Skin of body (tissue), 2 donors: ENCODE measurements around the gene TAX1BP3. TPM values are rescaled to one million over a fixed set of nuclear protein-coding genes. Genes with fewer than 3 reads are reported as not detected.
"Not testable (repeated sequence)": the region's sequence is repeated elsewhere in the genome, so short reads cannot be mapped to it uniquely, and the experiment has no call there.

Experiments
- DNase-seq: peaks from one replicate; lab custom pipeline; 2025; lab: John Stamatoyannopoulos, UW
- total RNA-seq: library from RNA; depleted of rRNA; stranded (reverse); fragments of >200 nt; gene quantifications from one replicate; pipeline ENCODE4 v1.2.3, GENCODE V29; 2014

Gene TAX1BP3, protein sequence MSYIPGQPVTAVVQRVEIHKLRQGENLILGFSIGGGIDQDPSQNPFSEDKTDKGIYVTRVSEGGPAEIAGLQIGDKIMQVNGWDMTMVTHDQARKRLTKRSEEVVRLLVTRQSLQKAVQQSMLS
- total RNA-seq = 42.7 TPM

DNA sequence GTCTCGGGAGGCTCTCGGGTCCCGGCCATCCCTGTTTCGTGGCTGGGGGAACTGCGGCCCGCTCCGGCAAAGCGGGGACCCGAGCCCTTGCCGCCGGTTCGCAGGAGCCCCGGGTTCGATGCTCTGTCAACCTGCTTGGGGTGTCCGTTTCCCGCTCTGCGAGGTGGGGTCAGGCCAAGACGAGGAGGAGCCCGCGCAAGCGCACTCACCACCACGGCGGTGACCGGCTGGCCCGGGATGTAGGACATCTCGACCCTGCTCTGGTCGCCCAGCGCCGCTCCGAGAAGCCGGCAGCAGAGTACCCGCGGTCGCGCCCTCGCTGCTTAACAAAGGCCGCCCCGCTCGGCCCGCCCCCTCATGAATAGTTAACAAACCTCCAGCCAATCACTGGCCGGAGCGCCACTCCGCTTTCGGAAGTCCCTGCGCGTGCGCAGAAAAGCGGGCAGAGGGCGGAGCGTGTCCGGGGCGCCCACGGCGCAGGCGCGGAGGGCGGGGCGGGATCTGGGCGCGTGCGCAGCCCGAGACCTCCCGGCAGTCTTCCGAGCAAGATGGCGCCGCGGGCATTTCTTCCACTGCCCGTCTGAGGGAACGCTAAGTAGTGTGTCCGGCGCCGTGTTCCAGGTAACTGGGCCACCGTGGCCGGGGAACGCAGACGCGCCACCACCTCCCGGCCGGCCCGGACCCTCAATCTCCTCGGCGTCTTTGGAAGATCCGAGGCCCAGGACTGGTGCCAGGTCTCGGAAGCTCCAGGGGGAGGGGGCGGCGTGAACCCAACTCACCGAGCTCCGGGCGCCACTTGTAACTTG lies at the start of gene TAX1BP3, which contains the start of gene EMC6:
Gene TAX1BP3 (minus strand): TSS at position 300 of the 806 bp plus-strand sequence. CDS start 52 bp downstream, at position 248.
Gene EMC6 (plus strand): TSS at position 534 of the 806 bp plus-strand sequence. CDS start 335 bp downstream, outside the sequence.
- peak; percentile 98 for DNase-seq

DNA sequence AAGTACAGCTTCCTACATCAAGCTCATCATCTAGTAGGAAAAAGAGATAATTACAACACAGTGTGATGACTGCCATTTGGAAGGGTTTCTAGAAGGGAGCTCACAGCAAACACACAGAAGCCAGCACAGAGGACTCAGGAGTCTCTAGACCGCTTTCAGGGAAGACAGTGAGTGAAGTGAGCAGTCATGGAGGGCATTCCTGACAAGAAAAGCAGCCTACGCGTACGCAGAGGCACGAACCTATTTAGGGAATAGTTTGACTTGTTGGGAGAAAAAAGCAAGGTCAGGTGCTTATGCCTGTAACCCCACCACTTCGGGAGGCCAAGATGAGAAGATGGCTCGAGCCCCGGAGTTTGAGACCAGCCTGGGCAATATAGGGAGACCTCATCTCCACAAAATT lies 46.9 kb upstream of the TAX1BP3 start:
- no peak for DNase-seq

DNA sequence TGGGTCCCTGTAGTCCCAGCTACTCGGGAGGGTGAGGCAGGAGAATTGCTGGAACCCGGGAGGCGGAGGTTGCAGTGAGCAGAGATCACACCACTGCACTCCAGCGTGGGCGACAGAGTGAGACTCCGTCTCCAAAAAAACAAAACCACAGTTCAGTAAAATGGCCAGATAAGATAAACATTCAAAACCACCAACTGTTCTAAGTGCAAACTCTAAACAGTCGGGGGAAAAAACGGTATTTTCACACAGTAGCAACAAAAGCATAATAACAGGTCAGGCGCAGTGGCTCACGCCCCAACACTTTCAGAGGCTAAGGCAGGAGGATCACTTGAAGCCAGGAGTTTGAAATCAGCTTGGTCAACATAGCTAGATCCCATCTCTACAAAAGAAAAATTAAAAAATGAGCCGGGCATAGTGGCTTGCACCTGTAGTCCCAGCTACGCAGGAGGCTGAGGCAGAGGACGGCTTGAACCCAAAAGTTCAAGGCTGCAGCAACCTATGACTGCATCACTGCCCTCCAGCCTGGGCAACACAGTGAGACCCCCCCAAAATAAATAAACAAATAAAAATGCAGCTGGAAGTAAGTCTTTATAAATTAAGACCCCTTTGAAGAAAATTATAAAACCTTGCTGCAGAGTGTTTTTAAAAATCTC lies 44.6 kb upstream of the TAX1BP3 start:
- no peak for DNase-seq

DNA sequence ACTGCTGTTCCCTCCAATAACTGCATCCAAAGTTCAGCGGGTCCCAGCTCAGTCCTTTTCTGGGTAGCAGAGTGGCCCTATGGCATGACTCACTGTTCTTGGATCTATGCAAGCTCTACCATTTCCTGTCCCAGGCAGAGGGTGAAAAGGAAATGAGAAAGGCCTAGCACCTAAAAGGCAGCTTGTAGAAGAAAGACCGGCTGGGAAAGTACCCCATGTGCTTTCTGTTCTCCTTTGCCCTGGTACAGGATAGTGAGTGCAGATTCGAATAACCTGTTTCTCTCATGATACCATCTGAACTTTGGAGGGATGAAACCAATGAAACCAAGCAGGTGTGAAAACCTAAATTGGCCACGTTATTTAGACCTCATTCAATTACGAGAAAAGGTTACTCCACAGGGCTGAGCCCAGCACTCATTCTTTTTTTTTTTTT lies 42.6 kb upstream of the TAX1BP3 start:
- DNase-seq = no peak

DNA sequence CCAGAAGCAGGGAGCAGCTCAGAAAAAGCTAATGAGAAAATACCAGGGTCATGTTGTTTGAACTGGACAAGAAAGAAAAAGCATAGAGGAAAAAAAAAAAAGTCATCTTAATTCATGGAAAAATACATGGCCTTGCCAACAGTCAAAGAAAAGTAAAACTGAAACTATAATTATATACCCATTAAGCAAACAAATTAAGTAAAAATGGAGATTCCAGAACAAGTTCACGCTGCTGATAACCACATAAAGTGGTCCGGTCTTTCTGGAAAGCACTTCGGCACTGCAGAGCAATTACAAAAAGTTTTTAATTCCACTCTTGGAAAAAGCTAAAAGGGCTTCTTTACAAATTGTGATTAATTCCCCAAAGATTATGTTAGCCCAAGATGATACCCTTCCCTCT lies 40.0 kb upstream of the TAX1BP3 start:
- no peak for DNase-seq

DNA sequence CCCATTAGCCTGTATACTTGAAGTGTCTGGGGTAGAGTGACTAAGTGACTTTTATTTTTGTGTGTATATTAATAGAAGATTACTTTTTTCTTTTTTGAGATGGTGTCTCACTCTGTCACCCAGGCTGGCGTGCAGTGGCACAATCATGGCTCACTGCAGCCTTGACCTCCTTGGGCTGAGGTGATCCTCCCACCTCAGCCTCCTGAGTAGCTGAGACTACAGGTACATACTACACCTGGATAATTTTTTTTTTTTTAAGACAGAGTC lies 37.3 kb upstream of the TAX1BP3 start:
- not testable (repeated sequence) for DNase-seq

DNA sequence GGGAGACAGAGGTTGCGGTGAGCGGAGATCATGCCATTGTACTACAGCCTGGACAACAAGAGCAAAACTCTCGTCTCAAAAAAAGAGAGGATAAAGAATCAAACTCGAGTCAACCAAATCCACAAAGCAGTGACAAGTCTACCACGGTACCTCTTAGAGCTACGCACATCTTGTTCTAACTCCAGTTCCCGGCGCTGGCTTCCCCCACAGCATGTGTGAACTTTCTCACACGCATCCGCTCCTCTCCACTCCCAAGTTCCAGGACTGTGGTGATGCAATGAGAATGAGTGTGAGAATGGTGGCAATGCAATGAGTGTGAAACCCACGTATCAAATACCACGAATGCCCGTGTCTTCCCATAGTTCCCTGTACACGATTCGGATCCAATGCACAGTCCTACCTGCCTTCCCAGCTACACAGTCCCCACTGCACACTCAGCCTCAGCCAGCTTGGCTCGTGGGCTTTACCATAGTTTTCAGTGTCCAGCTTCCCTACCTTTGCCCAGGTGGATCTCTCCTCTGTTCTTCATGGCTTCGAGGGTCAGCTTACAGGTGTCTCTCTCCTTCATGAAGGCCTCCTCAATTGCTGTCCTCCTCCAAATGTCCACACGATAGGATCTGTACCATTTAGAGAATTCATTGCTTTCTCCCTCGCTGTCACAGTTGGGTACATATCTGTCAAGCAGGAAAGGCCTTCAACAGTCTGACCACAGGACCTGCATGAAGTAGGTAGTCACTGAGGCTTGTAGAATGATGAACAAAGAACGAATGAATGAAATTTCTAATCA lies 36.7 kb upstream of the TAX1BP3 start:
- DNase-seq = no peak

DNA sequence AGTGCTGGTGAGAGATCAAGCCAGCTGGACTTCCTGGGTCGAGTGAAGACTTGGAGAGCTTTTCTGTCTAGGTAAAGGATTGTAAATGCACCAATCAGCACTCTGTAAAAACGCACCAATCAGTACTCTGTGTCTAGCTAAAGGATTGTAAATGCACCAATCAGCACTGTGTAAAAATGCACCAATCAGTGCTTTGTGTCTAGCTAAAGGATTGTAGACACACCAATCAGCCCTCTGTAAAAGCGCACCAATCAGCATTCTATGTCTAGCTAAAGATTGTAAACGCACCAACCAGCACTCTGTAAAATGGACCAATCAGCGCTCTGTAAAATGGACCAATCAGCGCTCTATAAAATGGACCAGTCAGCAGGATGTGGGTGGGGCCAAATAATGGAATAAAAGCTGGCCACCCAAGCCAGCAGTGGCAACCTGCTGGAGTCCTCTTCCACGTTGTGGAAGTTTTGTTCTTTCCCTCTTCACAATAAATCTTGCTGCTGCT lies 33.7 kb upstream of the TAX1BP3 start:
- not testable (repeated sequence) for DNase-seq

DNA sequence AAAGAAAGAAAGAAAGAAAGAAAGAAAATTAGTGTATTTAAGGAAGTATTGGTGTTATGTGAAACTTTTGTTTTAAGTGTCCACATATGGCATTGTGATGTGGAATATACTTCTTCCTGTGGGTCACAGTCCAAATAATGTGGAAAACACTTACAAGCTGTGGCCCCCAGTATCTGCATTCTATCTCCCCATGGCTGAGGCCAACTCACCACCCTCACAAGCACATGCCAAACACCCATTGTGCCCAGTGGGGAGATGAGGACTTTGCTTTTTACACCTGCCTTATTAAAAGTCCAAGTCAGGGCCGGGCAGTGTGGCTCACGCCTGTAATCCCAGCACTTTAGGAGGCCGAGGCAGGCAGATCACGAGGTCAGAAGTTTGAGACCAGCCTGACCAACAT lies 31.6 kb upstream of the TAX1BP3 start:
- DNase-seq = no peak

DNA sequence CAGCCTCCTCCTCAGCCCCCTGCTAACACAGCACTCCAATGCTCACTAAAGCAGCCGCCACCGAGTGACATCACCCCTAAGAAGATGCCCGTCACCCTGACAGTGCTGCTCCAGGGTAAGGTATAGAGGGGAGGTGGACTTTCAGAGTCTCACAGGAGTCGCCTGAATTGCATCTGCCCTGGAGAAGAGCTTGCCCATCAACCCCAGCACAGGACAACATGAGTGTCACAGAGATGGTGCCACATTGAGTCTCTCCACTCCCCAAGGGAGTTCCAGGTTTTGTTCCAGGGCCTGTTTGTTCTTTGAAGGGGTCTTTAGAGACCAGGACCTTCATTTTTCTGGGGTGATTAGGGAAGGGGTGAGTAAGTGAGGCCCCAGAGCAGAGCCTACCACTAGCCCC lies 29.8 kb upstream of the TAX1BP3 start:
- no peak for DNase-seq

DNA sequence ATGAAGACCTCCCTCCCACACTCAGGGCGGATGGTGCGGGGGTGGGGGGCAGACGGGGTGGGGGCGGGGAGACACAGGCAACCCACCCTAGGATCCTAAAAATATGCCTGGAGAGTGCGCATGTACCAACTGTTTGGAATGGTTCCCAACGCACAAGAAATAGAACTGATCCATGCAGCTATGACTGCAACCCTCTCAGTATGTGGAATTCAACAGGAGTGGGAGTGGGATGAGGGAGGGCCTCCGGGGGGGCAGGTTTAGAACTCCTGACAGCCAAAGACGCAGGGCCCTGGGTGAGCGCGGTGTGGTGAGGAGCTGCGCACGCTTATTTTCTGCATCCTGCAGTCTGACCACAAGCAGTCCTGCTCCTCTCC lies 28.7 kb upstream of the TAX1BP3 start:
- no peak for DNase-seq

DNA sequence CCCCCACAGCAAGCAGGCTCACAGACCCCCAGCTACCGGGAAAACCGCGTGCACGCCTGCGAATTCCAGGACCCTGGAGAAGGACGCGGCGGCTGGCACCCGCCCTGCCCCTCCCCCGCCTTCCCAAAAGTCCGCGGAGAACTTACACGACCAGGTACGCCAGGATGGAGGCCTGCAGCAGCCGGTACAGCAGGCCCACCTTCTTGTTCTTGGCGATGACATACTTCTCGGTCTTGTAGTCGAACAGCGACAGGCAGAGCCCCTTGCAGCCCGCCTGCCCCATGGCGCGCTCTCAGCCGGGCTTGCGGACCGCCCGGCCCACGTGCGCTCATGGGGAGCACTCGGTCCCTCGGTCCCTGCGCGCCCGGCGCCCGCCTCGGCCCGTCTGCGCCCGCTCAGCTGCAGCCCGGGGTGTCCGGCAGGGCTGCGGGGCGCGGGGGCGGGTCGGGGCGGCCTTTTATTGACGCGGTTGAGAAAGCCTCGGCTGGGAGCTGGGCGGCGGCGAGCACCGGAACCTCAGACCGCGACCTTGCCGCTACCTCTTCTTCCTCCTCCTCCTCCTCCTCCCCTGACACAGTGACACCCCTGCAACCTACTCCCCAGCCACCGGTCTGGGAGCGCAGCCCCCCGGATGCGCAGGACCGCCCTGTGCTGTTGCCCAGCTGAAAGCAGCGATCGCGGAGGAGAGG lies 27.5 kb upstream of the TAX1BP3 start, which contains the start of gene P2RX5:
Gene P2RX5 (minus strand): TSS at position 433 of the 689 bp plus-strand sequence. CDS start 150 bp downstream, at position 283.
- no peak for DNase-seq

DNA sequence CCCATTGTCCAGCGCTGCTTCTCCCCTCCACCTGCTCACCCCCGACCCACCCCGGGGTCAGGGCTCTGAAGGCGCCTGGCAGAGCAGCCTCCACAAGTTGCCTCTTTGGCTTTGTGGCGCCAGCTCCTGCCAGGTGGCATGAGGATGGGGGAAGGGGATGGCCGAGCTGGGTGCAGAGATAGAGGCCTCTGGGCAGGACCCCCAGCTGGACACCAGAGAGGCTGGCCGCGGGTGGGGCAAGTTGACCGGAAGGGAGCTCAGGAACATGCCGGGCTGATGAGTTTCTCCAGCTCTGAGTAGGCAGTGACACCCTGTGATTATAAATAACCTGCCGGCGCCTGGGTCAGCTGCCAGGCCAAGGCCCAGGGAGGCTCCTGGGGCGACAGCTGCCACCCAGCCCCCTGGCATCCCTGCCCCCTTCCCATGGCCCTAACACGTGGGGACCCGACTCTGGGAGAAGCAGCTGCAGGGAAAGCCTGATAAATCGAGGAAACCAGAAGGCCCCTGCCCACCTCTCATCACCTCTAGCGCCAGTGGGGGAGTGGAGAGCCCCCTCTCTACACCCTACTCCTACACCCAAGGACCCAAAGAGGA lies 26.8 kb upstream of the TAX1BP3 start:
- DNase-seq = no peak

DNA sequence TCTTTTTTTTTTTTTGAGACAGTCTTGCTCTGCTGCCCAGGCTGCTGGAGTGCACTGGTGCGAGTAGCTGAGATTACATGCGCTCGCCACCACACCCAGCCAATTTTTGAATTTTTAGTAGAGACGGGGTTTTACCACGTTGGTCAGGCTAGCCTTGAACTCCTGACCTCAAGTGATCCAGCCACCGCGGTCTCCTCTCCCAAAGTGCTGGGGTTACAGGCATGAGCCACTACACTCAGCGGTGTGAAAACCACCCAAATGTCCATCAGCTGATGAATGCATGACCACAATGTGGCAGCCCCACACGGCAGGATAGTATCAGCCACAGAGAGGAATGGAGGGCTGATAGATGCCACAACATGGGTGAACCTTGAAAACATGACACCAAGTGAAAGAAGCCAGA lies 25.5 kb upstream of the TAX1BP3 start:
- no peak for DNase-seq

DNA sequence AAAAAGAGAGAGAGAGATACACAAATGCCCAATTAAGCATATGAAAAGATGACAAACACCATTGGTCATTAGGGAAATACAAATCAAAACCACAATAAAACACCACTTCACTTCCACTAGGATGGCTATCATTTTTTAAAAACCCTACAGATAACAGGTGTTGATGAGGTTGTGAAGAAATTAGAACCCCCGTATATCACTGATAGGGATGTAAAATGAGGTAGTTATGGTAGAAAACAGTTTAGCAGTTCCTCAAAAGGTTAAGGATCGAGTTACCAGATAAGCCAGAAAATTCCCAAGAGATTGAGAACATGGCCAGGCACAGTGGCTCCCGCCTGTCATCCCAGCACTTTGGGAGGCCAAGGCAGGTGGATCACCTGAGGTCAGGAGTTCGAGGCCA lies 24.8 kb upstream of the TAX1BP3 start:
- DNase-seq = no peak

DNA sequence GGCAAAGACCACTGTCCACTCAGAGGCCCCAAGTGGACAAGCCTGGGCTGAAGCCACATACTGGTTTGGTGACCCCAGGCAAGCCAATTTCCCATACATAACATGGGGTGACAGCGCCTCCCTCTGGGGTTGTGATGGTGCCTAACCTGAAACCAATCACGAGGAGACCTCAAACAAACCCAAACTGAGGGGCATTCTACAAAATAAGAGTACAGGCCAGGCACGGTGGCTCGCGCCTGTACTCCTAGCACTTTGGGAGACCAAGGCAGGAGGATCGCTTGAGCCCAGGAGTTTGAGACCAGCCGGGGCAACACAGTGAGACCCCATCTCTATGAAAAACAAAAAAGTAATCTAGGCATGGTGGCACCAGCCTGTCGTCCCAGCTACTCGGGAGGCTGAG lies 24.0 kb upstream of the TAX1BP3 start:
- DNase-seq = no peak

DNA sequence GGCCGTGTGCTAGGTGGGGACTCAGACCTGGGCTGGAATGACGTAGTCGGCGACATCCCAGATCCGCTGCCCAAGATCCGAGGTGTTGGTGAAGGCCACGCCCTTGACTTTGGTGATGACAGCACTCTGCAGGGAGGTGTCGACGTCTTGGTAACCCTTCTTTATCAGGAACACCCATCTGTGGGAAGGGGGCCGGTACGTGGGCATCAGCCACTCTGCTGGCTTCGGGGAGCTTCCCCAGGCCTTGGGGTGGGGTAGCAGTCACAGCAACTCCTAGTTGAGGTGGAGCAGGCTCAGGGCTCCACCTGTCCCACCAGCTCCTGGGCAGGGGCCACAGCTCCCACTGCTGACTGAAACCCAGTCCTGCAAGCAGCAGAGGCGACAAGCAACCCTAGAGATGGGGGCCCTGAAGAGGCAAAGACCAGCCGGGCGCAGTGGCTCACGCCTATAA lies 23.3 kb upstream of the TAX1BP3 start:
- DNase-seq = no peak

DNA sequence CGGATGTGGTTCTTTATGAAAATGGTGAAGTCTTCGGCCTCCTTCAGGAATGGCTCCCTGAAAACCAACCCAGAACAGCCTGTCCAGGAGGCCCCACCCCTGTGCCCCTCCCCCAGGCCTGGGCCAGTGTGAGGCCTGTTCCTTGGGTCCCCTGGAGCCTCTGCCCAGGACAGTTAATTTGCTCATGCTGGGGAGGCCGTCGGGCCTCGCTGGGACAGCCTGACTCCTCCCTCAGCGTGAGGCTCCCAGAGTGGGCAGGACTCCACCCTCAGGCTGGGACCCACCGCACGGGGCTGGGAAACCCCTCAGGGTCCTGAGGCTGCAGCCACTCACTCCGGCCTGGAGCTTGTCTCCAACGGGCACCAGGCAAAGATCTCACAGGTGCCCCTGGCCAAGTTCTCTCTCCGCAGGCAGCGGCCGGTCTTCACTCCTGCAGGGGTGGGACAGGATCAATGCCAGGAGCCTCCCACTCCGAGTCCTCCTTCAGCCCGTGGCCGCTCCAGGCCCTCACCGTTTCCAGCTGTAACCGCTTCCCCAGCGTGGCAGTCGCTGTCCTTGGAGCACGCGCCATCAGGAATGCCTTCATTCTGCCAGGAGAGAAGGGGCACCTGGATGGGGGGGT lies 21.8 kb upstream of the TAX1BP3 start:
- no peak for DNase-seq

DNA sequence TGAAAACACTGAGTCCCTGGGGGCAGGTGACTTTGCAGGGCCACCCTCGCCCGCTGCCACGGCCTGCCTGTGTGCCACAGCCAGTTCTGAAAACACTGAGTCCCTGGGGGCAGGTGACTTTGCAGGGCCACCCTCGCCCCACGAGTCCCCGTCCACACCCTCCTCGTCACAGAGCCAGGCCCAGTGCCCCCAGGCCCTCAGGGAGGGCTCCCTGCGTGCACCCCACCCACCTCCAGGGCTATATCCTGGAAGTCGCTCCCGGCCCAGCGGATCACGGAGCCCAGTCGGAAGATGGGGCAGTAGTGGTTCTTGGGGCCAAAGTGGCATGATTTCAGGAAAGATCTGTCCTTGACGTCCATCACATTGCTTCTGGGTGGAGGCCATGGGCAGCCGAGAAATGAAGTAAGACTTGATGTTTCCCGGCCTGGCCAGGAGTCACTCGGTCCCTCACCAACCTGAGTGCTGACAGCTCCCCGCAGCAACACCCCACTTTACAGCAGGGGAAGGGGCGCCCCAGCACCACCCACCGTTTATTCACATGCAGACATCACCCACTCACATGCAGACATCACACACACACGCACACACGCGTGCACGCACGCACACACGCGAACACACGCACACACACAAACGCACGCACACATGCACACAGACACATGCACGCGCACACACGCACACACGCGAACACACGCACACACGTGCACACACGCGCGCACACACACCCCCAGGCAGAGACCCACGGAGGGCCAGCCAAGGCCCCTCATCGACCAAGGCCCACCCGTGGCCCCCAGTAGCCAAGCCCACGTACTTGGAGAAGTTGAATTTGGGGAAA lies 21.1 kb upstream of the TAX1BP3 start:
- no peak for DNase-seq
